Subcutaneous adipose tissue (tissue), 4 donors: Measurements from ENCODE around the gene OTOGL. TPM values are rescaled to one million over a fixed set of nuclear protein-coding genes. Genes with fewer than 3 reads are reported as not detected.

Experiments
- total RNA-seq, 4 donors: library from RNA; depleted of rRNA; stranded (reverse); fragments of >200 nt; gene quantifications; one replicate each; pipeline ENCODE4 v1.1.0, GENCODE V29; 2016
- TF ChIP-seq, protein P1 (sequence below): fragments of 450-650 bp; IDR thresholded peaks from one replicate; pipeline ENCODE4 v1.5.1; 2016; ENCODE audit warnings: low read depth, mild to moderate bottlenecking, control low read depth, antibody characterized with exemption, moderate library complexity

OTOGL gene
- total RNA-seq, 4 donors from 2014 or later = 0.19 to 0.66 (median 0.50) TPM

- TF ChIP-seq, protein P1, sequence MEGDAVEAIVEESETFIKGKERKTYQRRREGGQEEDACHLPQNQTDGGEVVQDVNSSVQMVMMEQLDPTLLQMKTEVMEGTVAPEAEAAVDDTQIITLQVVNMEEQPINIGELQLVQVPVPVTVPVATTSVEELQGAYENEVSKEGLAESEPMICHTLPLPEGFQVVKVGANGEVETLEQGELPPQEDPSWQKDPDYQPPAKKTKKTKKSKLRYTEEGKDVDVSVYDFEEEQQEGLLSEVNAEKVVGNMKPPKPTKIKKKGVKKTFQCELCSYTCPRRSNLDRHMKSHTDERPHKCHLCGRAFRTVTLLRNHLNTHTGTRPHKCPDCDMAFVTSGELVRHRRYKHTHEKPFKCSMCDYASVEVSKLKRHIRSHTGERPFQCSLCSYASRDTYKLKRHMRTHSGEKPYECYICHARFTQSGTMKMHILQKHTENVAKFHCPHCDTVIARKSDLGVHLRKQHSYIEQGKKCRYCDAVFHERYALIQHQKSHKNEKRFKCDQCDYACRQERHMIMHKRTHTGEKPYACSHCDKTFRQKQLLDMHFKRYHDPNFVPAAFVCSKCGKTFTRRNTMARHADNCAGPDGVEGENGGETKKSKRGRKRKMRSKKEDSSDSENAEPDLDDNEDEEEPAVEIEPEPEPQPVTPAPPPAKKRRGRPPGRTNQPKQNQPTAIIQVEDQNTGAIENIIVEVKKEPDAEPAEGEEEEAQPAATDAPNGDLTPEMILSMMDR = no peak
Observed at GRCh38 chr12:80129895-80130530, 30.7 kb downstream of the OTOGL start.

DNA sequence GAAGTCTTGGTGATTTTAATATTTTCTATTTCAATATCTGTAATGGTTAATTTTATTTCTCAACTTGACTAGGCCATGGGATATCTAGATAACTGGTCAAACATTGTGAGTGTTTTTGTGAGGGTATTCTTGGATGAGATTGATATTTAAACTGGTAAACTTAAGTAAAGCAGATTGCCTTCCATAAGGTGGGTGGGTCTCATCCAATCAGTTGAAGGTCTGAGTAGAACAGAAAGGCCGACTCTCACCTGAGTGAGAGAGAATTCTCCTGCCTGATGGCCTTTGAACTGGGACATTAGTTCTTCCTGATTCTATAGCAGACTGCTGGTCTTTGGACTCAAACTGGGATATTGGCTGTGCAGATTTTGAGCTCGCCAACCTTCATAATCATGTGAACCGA lies 36.3 kb downstream of the OTOGL start:
- TF ChIP-seq, protein P1 = no peak

DNA sequence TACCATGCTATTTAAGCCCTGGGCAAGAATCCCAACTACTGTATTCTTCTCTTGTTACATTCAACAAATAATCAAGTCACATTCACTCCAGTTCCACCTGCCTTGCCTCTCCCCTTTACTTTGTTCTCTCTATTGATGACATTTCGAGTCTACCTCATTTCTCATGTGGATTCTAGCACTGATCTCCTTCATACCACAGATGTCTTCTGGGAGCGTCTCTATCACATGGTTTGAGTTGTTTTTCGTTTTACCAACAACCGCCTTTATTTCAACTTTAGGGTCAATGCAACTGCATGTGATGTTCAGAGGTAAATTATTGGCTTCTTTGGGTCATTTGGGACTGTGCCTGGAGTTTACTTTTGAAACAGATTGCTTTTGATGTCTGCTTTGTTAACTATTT lies 40.7 kb downstream of the OTOGL start:
- TF ChIP-seq, protein P1 = no peak

DNA sequence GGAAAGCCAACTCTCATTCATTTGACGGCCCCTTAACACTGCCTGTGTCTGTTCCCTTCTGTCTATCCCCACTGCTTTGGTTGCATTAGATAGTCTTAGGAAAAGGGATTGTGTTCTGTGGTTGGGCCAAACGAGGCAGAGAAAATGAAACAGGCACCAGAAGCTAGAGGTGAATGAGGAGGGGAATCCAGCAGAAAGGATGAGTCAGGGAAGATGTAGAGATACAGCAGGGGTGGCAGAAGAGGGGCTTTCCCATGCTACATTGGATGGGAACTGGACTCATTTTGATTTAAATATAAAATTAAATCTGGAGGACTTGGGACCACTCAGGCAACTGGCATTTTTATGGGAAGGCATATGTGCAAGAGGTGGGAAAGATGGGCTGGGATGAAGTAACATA lies 43.3 kb downstream of the OTOGL start:
- TF ChIP-seq, protein P1 = no peak

DNA sequence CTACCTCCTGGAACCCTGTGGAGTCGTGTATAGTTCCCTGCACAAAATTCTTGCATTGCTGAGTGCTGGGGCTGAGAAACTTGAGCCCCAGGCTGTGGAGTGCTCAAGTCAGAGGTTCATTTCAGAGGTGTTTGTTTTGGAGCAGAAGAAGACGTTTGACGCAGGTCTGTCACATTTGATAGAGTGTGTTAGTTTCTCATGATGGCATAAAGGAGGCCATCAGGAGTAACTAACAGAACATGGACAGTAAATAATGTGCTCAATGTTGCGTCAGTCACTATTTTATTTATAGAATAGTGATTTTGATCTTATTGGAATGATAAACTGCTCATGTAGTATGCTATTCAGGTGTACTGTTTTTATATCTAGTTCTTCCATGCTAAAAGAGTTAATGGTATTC lies 44.2 kb downstream of the OTOGL start:
- TF ChIP-seq, protein P1 = no peak

- TF ChIP-seq, protein P1 = no peak
Observed at GRCh38 chr12:80151131-80151530, 51.8 kb downstream of the OTOGL start.

- TF ChIP-seq, protein P1 = no peak
Observed at GRCh38 chr12:80154261-80154660, 54.9 kb downstream of the OTOGL start.
